Central memory CD4-positive, alpha-beta T cell (primary cell): ENCODE measurements around the gene C12orf50.
A peak's percentile ranks its signal among the peaks of the same experiment; 100 is the strongest.
"Not testable (repeated sequence)": the region's sequence is repeated elsewhere in the genome, so short reads cannot be mapped to it uniquely, and the experiment has no call there.

Source experiments
- DNase-seq: peaks from one replicate; pipeline ENCODE4 v3.0.0; 2022
- total RNA-seq, 3 experiments: gene quantifications; one replicate each; lab custom pipeline; 2026; lab: John Stamatoyannopoulos, UW

C12orf50 gene, protein sequence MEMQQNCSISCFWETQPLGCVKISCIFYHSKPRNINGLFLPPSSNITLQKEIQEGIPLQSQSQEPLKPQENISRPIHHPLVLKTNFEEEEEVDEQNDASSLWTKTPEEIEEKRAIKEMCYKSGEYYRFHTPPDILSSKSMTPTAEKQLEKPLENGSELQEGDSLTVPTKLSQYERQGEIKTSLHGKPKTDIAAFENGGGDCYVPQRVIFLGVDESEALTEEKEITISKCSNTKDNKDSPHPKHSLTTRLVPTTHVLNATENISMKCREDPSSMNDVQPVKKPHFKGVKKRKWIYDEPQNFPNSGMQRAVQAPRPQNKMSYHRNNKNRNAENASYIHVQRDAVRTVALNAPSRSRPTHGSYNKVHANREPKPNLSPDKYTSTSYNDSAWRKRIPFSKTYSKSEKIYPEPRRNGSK
- 0 to 0.04 (median 0) reads per million in 3 experiments for total RNA-seq

GRCh38 chr12:88029093-88029665 lies at the start of gene C12orf50:
Gene C12orf50, minus strand, starts transcription at chr12:88029401. Its CDS starts 2,439 bp downstream, at chr12:88026962.
- no peak for DNase-seq

GRCh38 chr12:88067301-88067700 lies 38.1 kb upstream of the C12orf50 start:
- no peak for DNase-seq

DNA sequence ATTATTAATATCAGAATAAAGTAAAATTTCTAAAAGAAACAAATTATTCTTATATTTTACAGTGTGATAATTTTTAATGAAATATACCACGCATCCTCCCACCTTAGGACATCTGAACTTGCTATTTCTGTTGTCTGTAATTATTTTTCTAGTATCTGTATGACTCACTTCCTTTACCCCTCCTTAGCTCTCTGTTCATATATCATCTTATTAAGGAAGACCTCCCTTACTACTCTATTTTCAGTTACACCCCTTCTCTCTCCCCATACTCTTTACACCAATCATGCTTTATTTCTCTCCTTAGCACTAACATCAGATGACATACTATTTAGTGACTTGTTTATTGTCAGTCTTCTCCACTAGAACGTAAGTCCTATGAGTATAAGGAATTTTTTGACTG lies 34.2 kb upstream of the C12orf50 start:
- no peak for DNase-seq

DNA sequence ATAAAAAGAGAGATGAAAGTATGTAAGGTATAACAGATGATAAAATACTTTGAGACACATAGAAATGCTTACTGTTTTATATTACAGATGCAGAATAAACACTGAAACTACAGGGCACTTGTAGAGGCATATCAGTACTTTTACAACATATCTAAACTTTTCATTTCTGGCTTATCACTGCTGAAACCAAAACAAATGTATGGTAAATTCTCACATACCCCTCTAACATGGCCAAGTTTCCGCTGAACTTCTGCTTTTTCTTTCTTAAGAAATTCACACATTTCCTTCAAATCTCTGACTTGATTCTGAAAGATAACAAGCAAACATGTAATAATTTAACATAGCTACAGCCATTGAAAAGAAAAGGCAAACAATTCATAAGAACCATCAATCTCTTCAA lies 33.3 kb upstream of the C12orf50 start:
- no peak for DNase-seq

DNA sequence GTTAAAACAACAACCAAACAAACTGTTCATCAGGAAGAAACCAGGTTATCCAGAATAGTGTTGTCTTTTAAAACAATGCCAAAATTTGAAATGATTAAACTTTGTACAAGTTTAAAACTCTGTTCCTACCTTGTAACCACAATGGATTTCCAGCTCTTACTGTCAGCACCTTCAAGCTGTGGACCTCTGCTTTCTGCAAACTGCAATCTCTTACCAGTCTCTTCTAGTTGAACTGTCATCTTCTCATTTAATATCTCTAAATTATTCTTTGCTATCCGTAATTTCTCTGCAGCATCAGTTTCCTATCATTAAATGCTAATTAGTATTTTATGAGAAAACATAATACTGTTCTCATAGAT lies 29.5 kb upstream of the C12orf50 start:
- DNase-seq, result no peak

DNA sequence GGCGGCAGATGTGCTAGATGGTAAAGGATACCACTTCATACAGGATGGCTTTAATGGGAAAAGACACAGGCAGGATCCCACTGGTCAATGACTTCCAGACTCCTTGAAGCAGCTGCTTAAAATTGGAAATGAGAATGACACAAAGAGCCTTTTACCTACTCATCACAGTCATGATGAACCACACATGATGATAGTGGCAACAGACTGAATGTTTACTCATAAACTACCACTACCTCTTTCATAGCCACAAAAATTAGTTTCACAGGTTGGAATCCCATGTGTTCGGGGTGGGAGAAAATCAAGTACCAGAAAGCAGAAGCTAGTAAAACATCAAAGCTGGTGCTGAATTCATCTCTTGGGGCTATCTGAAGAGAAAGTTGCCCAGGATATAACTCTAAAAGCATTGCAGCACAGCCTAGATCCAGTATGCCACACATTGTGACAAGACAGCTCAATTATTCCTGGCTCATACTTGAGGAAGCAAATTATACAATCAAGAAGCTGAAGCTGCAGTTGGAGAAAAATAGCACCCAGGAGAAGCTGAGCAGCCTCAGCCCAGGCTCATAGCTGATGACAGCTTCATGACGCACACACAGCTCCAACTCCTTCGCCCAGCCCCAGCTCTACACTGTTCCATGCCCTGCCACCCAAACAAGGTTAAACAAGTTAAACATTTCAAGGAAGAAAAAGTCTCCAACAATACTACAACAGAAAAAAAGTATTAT lies 29.0 kb upstream of the C12orf50 start:
- DNase-seq, result no peak

DNA sequence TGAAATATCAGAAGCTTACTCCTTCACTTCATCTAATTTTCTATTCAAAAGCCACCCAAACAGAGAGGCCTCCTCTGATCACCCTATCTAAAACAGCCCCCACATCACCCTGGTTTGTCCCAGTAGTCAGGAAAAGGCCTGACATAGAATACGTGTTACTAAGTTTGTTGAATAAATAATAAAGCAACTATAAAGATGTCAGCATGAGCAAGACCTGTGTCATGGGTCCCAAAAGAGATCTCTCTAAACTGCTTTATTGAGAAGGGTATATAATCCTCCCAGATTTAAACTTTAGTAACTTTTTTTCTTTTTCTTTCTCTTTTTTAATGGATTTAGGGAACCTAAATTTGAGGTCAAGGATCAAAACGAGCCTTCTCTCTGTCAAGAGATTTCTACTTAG lies 27.4 kb upstream of the C12orf50 start:
- DNase-seq, result no peak

DNA sequence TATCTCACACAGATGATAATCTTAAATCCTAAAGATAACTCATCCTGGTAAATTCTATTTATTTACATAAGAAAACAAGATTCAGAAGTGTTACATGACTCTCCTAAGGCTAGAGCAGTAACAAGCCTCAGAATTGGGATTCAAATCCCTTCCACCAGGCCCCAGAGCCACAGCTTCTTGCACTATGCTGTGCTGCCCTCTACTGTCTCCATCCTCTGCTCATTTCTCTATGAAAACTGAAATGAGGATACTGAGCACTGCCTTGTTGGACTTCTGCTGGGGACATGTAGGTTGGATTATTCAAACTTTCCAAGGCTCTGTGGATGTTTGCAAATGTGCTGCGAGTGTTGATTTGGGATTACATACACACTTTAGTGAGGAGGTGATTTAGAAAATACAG lies 23.5 kb upstream of the C12orf50 start:
- no peak for DNase-seq

DNA sequence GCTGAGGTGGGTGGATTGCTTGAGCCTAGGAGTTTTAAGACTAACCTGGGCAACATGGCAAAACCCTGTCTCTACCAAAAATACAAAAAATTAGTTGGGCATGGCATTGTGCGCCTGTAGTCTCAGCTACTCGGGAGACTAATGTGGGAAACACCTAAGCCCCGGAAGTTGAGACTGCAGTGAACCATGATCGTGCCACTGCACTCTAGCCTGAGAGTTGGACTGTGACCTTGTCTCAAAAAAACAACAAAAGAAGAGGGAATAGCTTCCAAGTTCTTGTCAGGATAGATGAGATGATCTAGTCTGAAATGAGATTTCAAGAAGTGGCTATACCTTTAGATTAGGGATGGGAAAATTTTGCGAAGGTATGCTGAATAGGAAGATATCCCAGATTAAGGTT lies 14.8 kb upstream of the C12orf50 start:
- DNase-seq, result no peak

DNA sequence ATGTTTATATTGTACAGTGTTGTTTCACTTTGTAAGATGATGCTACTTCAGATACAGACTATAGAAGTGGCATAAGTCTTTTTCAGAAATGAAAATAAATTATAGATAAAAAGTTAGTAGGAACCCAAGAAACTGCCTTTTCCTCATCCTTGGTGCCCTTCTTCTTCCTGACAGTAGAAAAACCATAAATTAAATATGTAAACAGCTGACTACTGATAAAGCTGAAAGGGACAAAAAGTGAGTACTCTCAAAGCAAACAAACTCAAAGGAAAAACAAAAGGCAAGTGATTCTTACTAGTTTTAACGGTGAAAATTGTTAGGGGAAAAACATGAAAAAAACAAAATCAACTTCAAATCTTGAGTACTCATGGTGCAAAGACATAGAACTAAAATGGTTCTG lies 8.6 kb upstream of the C12orf50 start:
- DNase-seq, result no peak

- no peak for DNase-seq
Measured at GRCh38 chr12:88036353-88036965, 7.3 kb upstream of the C12orf50 start.

DNA sequence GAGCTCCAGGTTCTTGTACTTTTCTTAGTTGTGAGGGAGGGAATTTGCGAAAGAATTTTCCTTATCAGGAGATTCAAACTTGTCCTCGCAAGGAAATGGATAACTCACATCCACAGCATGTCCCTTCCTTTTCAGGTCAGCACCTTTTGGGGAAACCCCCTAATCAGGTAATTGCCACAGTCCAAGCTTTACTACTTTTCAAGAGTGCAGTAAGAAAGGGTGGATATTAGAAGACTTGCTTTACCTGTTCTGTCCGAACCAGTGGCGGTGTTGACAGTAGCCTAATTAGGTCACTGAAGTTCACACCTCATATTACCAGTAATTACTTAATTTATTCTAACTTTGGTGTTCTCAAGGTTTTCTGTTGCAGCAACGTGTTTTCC lies 6.7 kb upstream of the C12orf50 start:
- DNase-seq, result no peak

GRCh38 chr12:88035271-88035906 lies 6.2 kb upstream of the C12orf50 start:
- DNase-seq, result peak; percentile 84

GRCh38 chr12:88031161-88031560 lies 2.0 kb upstream of the C12orf50 start:
- not testable (repeated sequence) for DNase-seq

GRCh38 chr12:88026196-88026595 lies 3.0 kb downstream of the C12orf50 start:
- DNase-seq, result no peak

DNA sequence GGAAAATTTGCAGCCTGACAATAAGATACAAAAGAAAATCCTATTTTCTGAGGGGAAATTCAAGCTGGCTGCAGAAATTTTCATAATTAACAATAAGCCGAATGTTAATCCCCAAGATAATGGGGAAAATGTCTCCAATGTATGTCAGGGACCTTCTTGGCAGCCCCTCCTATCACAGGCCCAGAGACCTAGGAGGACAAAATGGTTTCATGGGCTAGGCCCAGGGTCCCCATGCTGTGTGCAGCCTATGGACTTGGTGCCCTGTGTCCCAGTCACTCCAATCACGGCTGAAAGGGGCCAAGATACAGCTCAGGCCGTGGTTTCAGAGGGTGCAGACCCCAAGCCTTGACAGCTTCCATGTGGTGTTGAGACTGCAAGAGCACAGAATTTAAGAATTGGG lies 11.2 kb downstream of the C12orf50 start:
- DNase-seq, result no peak

GRCh38 chr12:88015825-88016224 lies 13.4 kb downstream of the C12orf50 start:
- no peak for DNase-seq

DNA sequence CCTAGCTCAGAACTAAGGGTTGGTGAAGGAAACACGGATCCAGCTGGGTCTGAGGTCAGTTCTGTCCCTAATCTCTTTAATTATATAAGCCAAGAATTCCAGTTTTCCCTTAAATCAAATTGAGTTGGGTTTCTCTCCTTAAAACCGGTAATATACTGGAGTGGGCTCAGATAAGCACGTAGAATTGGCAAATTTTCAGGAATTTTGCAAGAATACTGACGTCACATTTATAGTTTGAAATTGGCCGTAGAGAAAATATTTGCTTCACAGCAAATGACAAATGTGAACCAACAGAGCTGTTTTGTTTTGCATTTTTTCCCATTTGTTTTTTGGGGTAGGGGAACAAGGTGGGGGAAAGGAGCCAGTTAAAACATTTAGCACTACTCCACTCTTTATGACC lies 17.4 kb downstream of the C12orf50 start:
- no peak for DNase-seq

DNA sequence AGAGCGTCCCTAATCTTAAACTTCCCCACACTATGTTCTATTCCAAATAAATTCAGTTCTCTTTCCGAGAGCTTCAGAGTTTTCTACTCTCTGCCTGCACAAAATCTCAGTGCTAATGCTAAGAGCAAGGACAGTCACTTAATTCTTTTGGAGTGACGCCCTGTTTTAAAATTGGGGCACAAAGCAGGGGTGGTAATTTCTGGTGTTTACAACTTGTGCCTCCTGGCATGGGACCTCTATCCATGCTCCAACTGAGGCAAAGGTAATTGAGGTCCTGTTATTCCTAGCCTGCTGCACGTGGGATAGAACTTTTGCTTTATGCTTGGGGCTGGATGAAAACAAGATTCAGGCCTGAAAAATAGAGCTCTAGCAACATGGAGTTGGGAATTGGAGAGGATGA lies 22.9 kb downstream of the C12orf50 start:
- DNase-seq, result no peak

DNA sequence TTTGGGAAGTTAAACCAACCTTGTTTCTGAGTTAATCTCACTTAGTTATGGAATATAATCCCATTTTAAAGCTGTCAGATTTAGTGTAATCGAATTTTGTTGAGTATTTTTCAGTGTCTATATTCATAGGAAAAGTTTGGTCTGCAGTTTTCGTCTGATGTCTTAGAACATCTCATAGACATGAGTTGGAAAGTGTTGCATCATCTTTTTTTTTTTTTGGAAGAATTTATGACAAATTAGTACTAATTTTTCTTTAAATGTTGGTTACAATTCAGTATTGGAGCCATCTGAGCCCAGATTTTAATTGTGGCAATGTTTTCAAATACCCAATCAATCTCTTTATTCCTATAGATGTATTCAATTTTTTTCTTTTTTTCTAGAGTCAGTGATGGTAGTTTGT lies 27.9 kb downstream of the C12orf50 start:
- DNase-seq, result no peak

DNA sequence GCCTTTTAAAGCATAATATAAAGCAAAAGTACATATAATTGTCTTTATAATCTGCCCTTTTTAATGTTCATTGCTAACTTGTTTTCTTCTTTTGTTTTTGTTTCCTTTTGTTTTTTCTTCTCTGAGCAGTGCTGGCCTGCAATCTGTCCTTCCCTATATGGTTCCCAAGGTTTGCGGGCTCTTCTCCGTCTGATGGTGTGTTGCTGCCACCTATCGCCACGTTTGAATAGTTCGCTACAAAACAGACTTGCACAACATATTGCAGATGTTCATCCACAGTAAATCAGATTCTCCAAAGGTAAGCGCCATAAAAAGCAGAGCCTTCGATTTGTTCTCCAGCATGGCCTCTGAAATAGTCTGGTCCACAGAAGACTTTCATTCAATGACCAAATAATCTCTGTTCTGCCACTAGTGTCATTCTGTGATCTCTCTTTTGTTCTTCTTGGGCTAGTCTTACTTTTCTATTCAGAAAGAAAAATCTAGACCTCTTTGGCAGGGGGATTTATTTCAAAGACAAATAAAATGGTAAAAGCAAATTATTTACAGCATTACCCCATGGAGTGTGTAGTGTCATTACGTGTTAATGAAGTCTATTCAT lies 33.5 kb downstream of the C12orf50 start:
- peak; percentile 8 for DNase-seq

DNA sequence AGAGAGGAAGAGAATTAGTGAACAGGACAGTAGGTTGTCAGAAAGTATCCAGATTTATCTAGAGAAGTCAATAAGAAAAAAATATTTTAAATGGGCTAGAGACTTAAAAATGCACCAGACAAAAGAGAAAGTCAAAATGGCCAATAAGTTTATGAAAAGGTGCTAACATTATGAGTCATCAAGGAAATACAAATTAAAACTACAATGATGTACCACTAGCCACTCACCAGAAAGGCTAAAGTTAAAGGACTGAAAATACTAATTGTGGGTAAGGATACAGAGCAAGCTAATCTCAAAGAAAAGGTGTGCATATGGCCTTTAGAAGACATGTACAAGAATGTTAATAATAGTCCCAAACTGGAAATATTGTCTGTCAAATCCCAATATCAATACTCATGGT lies 37.7 kb downstream of the C12orf50 start:
- no peak for DNase-seq

DNA sequence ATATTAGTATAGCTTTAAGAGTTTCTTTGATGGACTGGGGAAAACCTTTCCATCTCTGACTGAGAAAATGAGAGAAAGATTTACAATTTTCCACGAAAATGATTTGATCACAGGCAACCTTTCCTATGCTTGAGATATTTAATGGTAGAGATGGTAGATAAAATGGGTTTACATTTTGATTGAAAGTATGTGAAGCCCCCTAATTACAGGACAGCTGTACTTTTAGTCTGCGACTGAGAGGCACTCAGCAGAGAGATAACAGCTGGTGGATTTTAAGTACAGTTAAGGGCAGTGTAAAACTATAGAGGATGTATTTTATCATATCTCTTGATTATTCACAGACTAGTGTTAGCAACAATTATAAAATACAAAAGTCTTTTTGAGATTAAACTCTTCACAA lies 40.7 kb downstream of the C12orf50 start:
- DNase-seq, result no peak
